ENCODE data around the gene SYK. TPM values are rescaled to one million over a fixed set of nuclear protein-coding genes. Genes with fewer than 3 reads are reported as not detected.

The SYK gene
- total RNA-seq, 1 donor from 2014 or later, result not detected

DNA sequence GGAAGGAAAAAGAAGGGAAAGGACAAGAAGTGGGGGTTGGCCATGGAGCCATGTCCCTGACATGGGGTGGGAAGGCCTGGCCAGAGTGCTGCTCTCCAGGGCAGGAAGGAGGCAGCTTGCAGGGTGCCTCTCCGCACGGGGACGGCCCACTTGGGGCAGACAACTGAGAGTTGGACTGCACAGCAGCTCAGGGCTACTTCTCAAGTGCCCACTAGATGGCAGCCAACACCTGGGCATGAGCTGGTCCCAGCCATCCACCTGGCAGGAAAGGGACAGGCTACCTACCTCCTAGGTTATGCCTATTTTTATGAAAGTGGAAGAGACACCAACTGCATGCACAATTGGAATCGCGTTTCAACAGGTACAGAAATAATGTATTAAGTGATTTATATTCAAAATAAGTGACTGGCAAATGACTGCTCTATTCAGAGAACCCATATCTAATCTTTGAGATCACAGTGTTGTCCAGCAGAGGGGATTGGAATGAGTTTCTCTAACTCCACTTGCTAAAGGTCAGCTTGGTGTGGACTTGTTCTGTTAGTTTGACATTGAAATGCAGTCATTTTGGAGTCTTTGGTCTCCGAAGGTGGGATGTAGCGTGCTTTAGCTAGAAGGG lies 113.4 kb downstream of the SYK start:
- no peaks in the 10 kb centered on the region for H3K4me1 Mint-ChIP-seq
- TF ChIP-seq EZH2phosphoT487 (IDR thresholded peaks at IDR 0.05), result no peak
- TF ChIP-seq, protein P1, sequence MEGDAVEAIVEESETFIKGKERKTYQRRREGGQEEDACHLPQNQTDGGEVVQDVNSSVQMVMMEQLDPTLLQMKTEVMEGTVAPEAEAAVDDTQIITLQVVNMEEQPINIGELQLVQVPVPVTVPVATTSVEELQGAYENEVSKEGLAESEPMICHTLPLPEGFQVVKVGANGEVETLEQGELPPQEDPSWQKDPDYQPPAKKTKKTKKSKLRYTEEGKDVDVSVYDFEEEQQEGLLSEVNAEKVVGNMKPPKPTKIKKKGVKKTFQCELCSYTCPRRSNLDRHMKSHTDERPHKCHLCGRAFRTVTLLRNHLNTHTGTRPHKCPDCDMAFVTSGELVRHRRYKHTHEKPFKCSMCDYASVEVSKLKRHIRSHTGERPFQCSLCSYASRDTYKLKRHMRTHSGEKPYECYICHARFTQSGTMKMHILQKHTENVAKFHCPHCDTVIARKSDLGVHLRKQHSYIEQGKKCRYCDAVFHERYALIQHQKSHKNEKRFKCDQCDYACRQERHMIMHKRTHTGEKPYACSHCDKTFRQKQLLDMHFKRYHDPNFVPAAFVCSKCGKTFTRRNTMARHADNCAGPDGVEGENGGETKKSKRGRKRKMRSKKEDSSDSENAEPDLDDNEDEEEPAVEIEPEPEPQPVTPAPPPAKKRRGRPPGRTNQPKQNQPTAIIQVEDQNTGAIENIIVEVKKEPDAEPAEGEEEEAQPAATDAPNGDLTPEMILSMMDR (IDR thresholded peaks at IDR 0.05), result peak; percentile 86

DNA sequence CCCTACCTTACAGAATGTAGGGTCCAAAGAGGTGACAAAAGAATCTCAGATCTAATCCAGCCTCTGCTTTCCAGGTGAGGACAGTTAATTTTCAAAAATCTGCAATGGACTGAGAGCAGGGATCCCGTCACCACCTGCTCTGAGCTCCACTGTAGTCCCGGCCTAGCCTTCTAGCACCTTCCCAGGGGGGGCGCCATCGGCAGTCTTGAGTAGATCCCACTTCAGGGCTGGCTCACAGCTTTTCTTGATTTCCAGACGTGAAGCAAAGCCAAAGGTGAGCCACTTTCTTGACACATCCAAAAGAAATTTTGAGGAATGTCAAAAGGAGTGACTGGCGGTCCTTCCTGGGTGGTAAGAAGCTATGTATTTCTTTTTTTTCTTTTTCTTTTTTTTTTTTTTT lies 114.1 kb downstream of the SYK start:
- H3K4me3 ChIP-seq, result no peak overlapping the region
- H3K36me3 ChIP-seq, result no peaks in the 10 kb centered on the region
- H3K9me3 ChIP-seq (ENCODE audit: low read depth), result no peaks in the 10 kb centered on the region
- H3K79me2 ChIP-seq (ENCODE audit: low read depth), result no peaks in the 10 kb centered on the region
- Mint-ChIP-seq H3K36me3 (no peaks in the 10 kb centered on the region), H3K4me3 (no peak overlapping the region), H3K27ac (no peak overlapping the region), H3K27me3 (ENCODE audit: insufficient read depth, low read depth) (peaks cover 4% of the 10 kb centered on the region), H3K4me1 (no peaks in the 10 kb centered on the region), H3K9me3 (no peaks in the 10 kb centered on the region)
- no peak overlapping the region for H3K27ac ChIP-seq
- TF ChIP-seq EZH2 (IDR thresholded peaks at IDR 0.05) (no peak), EZH2phosphoT487 (IDR thresholded peaks at IDR 0.05) (no peak)
- TF ChIP-seq, protein P1 (IDR thresholded peaks at IDR 0.05), result peak; percentile 41
- H3F3A ChIP-seq (ENCODE audit: low read depth), result no peaks in the 10 kb centered on the region
- no peak overlapping the region for H3K4me2 ChIP-seq
- H3K4me1 ChIP-seq, result no peaks in the 10 kb centered on the region
- DNase-seq (ENCODE audit: low spot score), result peak; percentile 55
- H3K9ac ChIP-seq, result no peak overlapping the region
- no peaks in the 10 kb centered on the region for H3K27me3 ChIP-seq
- H2AFZ ChIP-seq (replicated peaks), result no peak overlapping the region
- no peaks in the 10 kb centered on the region for H4K20me1 ChIP-seq (ENCODE audit: low read depth)

More for the DNA sequence above, 113.4 kb downstream of the SYK start:
- Mint-ChIP-seq H3K4me3 (no peak overlapping the region), H3K36me3 (no peaks in the 10 kb centered on the region), H3K9me3 (no peaks in the 10 kb centered on the region), H3K27me3 (ENCODE audit: insufficient read depth, low read depth) (peaks cover 6% of the 10 kb centered on the region), H3K27ac (no peak overlapping the region)
- peak; percentile 86 for DNase-seq (ENCODE audit: low spot score)
- Histone ChIP-seq H3K9me3 (ENCODE audit: low read depth) (no peaks in the 10 kb centered on the region), H3K27me3 (no peaks in the 10 kb centered on the region), H3K4me1 (no peaks in the 10 kb centered on the region), H3K4me2 (no peak overlapping the region), H4K20me1 (ENCODE audit: low read depth) (no peaks in the 10 kb centered on the region), H3K36me3 (no peaks in the 10 kb centered on the region), H3F3A (ENCODE audit: low read depth) (no peaks in the 10 kb centered on the region), H3K79me2 (ENCODE audit: low read depth) (no peaks in the 10 kb centered on the region), H3K27ac (no peak overlapping the region), H3K4me3 (no peak overlapping the region), H3K9ac (no peak overlapping the region), H2AFZ (replicated peaks) (no peak overlapping the region)

DNA sequence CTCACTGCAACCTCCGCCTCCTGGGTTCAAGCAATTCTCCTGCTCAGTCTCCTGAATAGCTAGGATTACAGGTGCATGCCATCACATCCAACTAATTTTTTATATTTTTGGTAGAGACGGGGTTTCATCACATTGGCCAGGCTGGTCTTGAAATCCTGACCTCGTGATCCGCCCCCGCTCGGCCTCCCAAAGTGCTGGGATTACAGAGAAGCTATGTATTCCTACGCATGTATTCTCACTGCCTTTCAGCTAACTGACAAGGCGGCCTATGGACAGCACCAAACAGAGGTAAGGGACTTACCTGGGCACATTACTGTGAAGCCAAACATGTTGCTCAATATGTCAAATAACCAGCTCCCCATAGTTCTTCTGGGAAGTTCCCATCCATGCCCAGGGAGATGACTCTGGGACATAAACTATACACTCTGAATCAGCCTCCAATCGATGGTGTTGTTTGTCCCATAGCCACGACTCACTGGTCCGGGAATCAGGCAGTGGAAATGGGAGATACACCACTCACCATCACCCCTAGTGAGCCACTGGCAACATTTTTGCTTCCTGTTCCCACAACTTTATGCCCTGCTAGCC lies 114.6 kb downstream of the SYK start:
- no peaks in the 10 kb centered on the region for H4K20me1 ChIP-seq (ENCODE audit: low read depth)
- H2AFZ ChIP-seq (replicated peaks), result no peak overlapping the region
- H3K27ac ChIP-seq, result no peak overlapping the region
- H3K4me1 Mint-ChIP-seq, result no peaks in the 10 kb centered on the region
- H3K4me3 ChIP-seq, result no peak overlapping the region
- H3K9ac ChIP-seq, result no peak overlapping the region
- H3K4me2 ChIP-seq, result no peak overlapping the region
- no peaks in the 10 kb centered on the region for H3K27me3 ChIP-seq
- H3F3A ChIP-seq (ENCODE audit: low read depth), result no peaks in the 10 kb centered on the region
- no peaks in the 10 kb centered on the region for H3K36me3 ChIP-seq
- peaks cover 4% of the 10 kb centered on the region for H3K27me3 Mint-ChIP-seq (ENCODE audit: insufficient read depth, low read depth)
- H3K27ac Mint-ChIP-seq, result no peak overlapping the region
- H3K4me1 ChIP-seq, result no peaks in the 10 kb centered on the region
- H3K36me3 Mint-ChIP-seq, result no peaks in the 10 kb centered on the region
- H3K4me3 Mint-ChIP-seq, result no peak overlapping the region
- H3K9me3 ChIP-seq (ENCODE audit: low read depth), result no peaks in the 10 kb centered on the region
- no peak for DNase-seq (ENCODE audit: low spot score)
- TF ChIP-seq EZH2phosphoT487 (IDR thresholded peaks at IDR 0.05) (no peak), EZH2 (IDR thresholded peaks at IDR 0.05) (no peak)
- TF ChIP-seq, protein P1 (IDR thresholded peaks at IDR 0.05), result no peak
- H3K79me2 ChIP-seq (ENCODE audit: low read depth), result no peaks in the 10 kb centered on the region
- no peaks in the 10 kb centered on the region for H3K9me3 Mint-ChIP-seq
